CD4-positive, alpha-beta memory T cell (primary cell): Measurements from ENCODE around the gene TCEAL9. TPM values are rescaled to one million over a fixed set of nuclear protein-coding genes. Genes with fewer than 3 reads are reported as not detected.

Source experiments
- CTCF ChIA-PET: fragments of 350-600 bp; sonication (Branson Sonifier 250); formaldehyde crosslinking; loops from one replicate; lab custom pipeline; 2021; ENCODE audit warnings: inconsistent platforms; ENCODE audit not compliant: partially characterized antibody; lab: Charles Lee
- POLR2A ChIA-PET: fragments of 350-600 bp; sonication (Branson Sonifier 250); formaldehyde crosslinking; loops from one replicate; lab custom pipeline; 2021; ENCODE audit not compliant: partially characterized antibody; lab: Charles Lee
- DNase-seq, 5 donors: peaks; one replicate each; pipeline versions ENCODE4 v3.0.0 to v3.0.0-alpha.2; 2020 to 2022; ENCODE audit warnings: mixed read lengths in 1 of 5
- H3K27ac ChIP-seq: one replicate; pipeline ENCODE4 v1.7.0; 2013; ENCODE audit warnings: low read depth, low read length
- H3K27me3 ChIP-seq: 2 replicates; pipeline ENCODE4 v1.7.0; 2013; ENCODE audit warnings: mild to moderate bottlenecking, low read length, moderate library complexity; ENCODE audit not compliant: insufficient read depth
- H3K36me3 ChIP-seq: 2 replicates; pipeline ENCODE4 v1.7.0; 2013; ENCODE audit warnings: mild to moderate bottlenecking, low read length, moderate library complexity; ENCODE audit not compliant: insufficient read depth
- H3K4me1 ChIP-seq: 2 replicates; pipeline ENCODE4 v1.7.0; 2013; ENCODE audit warnings: mild to moderate bottlenecking, low read length, moderate library complexity; ENCODE audit not compliant: insufficient read depth
- H3K4me3 ChIP-seq, 2 donors: one replicate each; pipeline ENCODE4 v1.7.0; 2013; ENCODE audit warnings: low read length in 2 of 2, mild to moderate bottlenecking in 1 of 2
- H3K9me3 ChIP-seq, 2 donors: one replicate each; pipeline ENCODE4 v1.7.0; 2013; ENCODE audit warnings: low read length in 2 of 2, control low read depth in 1 of 2; ENCODE audit not compliant: control insufficient read depth in 1 of 2
- H3K27ac Mint-ChIP-seq, 7 donors: one replicate each; pipeline ENCODE4 v1.8.0; 2020 to 2021; ENCODE audit warnings: mixed read lengths in 7 of 7, mild to moderate bottlenecking in 6 of 7, inconsistent platforms in 3 of 7, moderate library complexity in 3 of 7
- H3K27me3 Mint-ChIP-seq, 2 donors: one replicate each; pipeline ENCODE4 v1.8.0; 2020 to 2021; ENCODE audit warnings: mixed read lengths in 2 of 2
- H3K36me3 Mint-ChIP-seq, 2 donors: one replicate each; pipeline ENCODE4 v1.8.0; 2020 to 2021; ENCODE audit warnings: mixed read lengths in 2 of 2, inconsistent platforms in 1 of 2, mild to moderate bottlenecking in 1 of 2
- H3K4me1 Mint-ChIP-seq, 4 donors: one replicate each; pipeline ENCODE4 v1.8.0; 2020 to 2021; ENCODE audit warnings: mixed read lengths in 4 of 4, mild to moderate bottlenecking in 1 of 4
- H3K4me3 Mint-ChIP-seq, 8 donors: one replicate each; pipeline ENCODE4 v1.8.0; 2020 to 2021; ENCODE audit warnings: mixed read lengths in 8 of 8, mild to moderate bottlenecking in 7 of 8, moderate library complexity in 6 of 8, inconsistent platforms in 3 of 8
- H3K9me3 Mint-ChIP-seq, 8 donors: one replicate each; pipeline ENCODE4 v1.8.0; 2020 to 2021; ENCODE audit warnings: mixed read lengths in 8 of 8, mild to moderate bottlenecking in 5 of 8, inconsistent platforms in 3 of 8, moderate library complexity in 1 of 8
- intact Hi-C: fragments of 100-400 bp; cut with micrococcal nuclease; formaldehyde crosslinking; loops from one replicate; pipeline ENCODE4 v1.15.1; 2023
- polyA plus RNA-seq, 2 donors: library from polyadenylated mRNA; unstranded; fragments of 300-500 nt; fragmentation: Illumina TruSeq; gene quantifications; one replicate each; pipeline ENCODE4 v1.2.3, GENCODE V29; 2021
- total RNA-seq, 2 experiments: library from RNA; stranded (reverse); gene quantifications; one replicate each; pipeline ENCODE4 v1.2.3, GENCODE V29; 2021

Gene TCEAL9
- total RNA-seq (1 to 10 TPM; 2.0 to 2.4 TPM), polyA plus RNA-seq (1 to 10 TPM; 1.0 to 3.0 TPM)

GRCh38 chrX:103356130-103356798, at the start of gene TCEAL9:
Gene TCEAL9, plus strand, starts transcription at chrX:103356506. Its CDS starts 1,179 bp downstream, at chrX:103357685.
- H3K4me3 Mint-ChIP-seq = peak within 1 kb of the TSS; percentile 82 to 89 (median 86)
- ChIA-PET POLR2A (interaction anchor here (1.6 kb wide), 1 partner anchor 10 kb away, joined by 3 read pairs; no protein-coding TSS in a partner anchor), CTCF (interaction anchor here (0.8 kb wide), 1 partner anchor 107 kb away, joined by 3 read pairs; no protein-coding TSS in a partner anchor)
- Histone ChIP-seq H3K36me3 (no peaks in the 10 kb centered on the region), H3K27ac (no peak within 1 kb of the TSS), H3K4me1 (peaks cover 8% of the 10 kb centered on the region), H3K9me3 (no peaks in the 10 kb centered on the region), H3K27me3 (no peaks in the 10 kb centered on the region), H3K4me3 (peak within 1 kb of the TSS in 1 of 2 donors; percentile 34)
- H3K36me3 Mint-ChIP-seq = no peaks in the 10 kb centered on the region
- peaks cover 2 to 3% of the 10 kb centered on the region in 2 donors for H3K27me3 Mint-ChIP-seq
- intact Hi-C loops = no loop called here
- DNase-seq = no peak
- peaks cover 5 to 16% (median 10%) of the 10 kb centered on the region in 4 donors for H3K4me1 Mint-ChIP-seq
- no peaks in the 10 kb centered on the region for H3K9me3 Mint-ChIP-seq
- peak within 1 kb of the TSS in 3 of 7 donors; percentile 50 to 79 (median 61) for H3K27ac Mint-ChIP-seq

DNA sequence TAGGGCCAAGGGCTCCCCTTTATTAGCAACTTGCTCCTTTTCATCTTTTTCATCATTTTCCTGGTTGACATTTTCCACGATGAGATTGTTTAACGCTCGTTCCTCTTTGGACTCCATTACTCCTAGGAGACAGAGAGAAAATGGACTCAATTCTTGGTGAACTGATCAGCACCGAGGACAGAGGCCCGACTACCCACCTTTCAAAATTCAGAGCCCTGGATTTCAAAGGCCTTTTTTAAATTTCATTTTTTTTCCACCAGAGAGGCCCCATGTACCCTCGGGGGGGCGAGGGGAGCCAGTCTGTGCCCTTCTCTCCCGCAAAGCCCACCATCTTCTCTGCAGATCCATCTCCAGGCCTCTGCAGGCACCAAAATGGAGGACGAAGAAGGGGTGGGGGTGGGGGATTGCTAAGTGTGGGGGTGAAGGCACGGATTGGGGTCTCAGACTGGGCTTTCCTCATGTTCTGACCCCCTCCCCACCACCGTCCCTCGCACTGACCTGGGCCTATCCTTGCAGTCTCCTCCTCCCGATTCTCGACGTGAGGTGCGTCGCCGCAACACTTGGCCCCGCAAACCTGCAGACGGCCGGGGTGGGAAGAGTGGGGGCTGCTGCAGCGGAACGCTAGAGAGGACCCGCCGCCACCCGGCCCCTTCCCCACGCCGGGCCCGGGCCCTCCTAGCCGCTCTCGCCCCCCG, 46.3 kb upstream of the TCEAL9 start:
- Histone ChIP-seq H3K36me3 (no peaks in the 10 kb centered on the region), H3K4me1 (peaks cover 7% of the 10 kb centered on the region), H3K27me3 (no peaks in the 10 kb centered on the region), H3K9me3 (no peaks in the 10 kb centered on the region), H3K27ac (peak overlapping the region; percentile 78), H3K4me3 (peak overlapping the region in 1 of 2 donors; percentile 71)
- intact Hi-C loops = loop anchor here (2.0 to 5.0 kb wide), 2 partner anchors 55 to 93 kb away; partner anchors contain the start of genes BEX4 and TCEAL8
- peaks cover 0 to 8% of the 10 kb centered on the region in 2 donors for H3K36me3 Mint-ChIP-seq
- CTCF ChIA-PET = no interaction called here
- POLR2A ChIA-PET = interaction anchor here (1.6 kb wide), 1 partner anchor 94 kb away, joined by 4 read pairs; no protein-coding TSS in a partner anchor
- H3K27me3 Mint-ChIP-seq = no peaks in the 10 kb centered on the region
- peaks cover 0 to 4% (median 0%) of the 10 kb centered on the region in 8 donors for H3K9me3 Mint-ChIP-seq
- peaks cover 0 to 5% (median 4%) of the 10 kb centered on the region in 4 donors for H3K4me1 Mint-ChIP-seq
- H3K27ac Mint-ChIP-seq = peak overlapping the region in 4 of 7 donors; percentile 30 to 78 (median 65)
- peak in 1 of 5 donors; percentile 34 for DNase-seq
- peak overlapping the region; percentile 4 to 74 (median 47) for H3K4me3 Mint-ChIP-seq

GRCh38 chrX:103310555-103311398, 45.5 kb upstream of the TCEAL9 start, which contains the start of gene BEX2:
Gene BEX2, minus strand, starts transcription at chrX:103310990. Its CDS starts 1,014 bp downstream, at chrX:103309976.
- peak within 1 kb of the TSS in 1 of 2 donors; percentile 71 for H3K4me3 ChIP-seq
- H3K9me3 Mint-ChIP-seq = peaks cover 0 to 4% (median 0%) of the 10 kb centered on the region in 8 donors
- POLR2A ChIA-PET = interaction anchor here (1.6 kb wide), 1 partner anchor 95 kb away, joined by 4 read pairs; no protein-coding TSS in a partner anchor
- peak; percentile 79 to 89 (median 84) for DNase-seq
- peak within 1 kb of the TSS; percentile 54 to 89 (median 83) for H3K27ac Mint-ChIP-seq
- no peaks in the 10 kb centered on the region for H3K9me3 ChIP-seq
- H3K27me3 Mint-ChIP-seq = no peaks in the 10 kb centered on the region
- no peaks in the 10 kb centered on the region for H3K36me3 ChIP-seq
- peak within 1 kb of the TSS; percentile 78 for H3K27ac ChIP-seq
- CTCF ChIA-PET = interaction anchor here (0.9 to 1.4 kb wide), 2 partner anchors 31 to 179 kb away, joined by 3 read pairs; no protein-coding TSS in a partner anchor
- H3K4me1 Mint-ChIP-seq = peaks cover 0 to 5% (median 4%) of the 10 kb centered on the region in 4 donors
- H3K36me3 Mint-ChIP-seq = peaks cover 0 to 8% of the 10 kb centered on the region in 2 donors
- H3K27me3 ChIP-seq = no peaks in the 10 kb centered on the region
- H3K4me1 ChIP-seq = peaks cover 7% of the 10 kb centered on the region
- intact Hi-C loops = loop anchor here (2.0 to 5.0 kb wide), 2 partner anchors 56 to 93 kb away; partner anchors contain the start of genes BEX4 and TCEAL8
- peak within 1 kb of the TSS; percentile 73 to 86 (median 80) for H3K4me3 Mint-ChIP-seq

GRCh38 chrX:103311399-103311780, 44.9 kb upstream of the TCEAL9 start:
- H3K9me3 Mint-ChIP-seq = peaks cover 0 to 2% (median 0%) of the 10 kb centered on the region in 8 donors
- H3K27me3 Mint-ChIP-seq = no peaks in the 10 kb centered on the region
- H3K36me3 Mint-ChIP-seq = peaks cover 0 to 8% of the 10 kb centered on the region in 2 donors
- Histone ChIP-seq H3K27me3 (no peaks in the 10 kb centered on the region), H3K4me1 (peaks cover 7% of the 10 kb centered on the region), H3K9me3 (no peaks in the 10 kb centered on the region), H3K36me3 (no peaks in the 10 kb centered on the region), H3K4me3 (no peak overlapping the region), H3K27ac (no peak overlapping the region)
- H3K4me3 Mint-ChIP-seq = peak overlapping the region in 6 of 8 donors; percentile 73 to 86 (median 80)
- CTCF ChIA-PET = interaction anchor here (0.9 to 1.4 kb wide), 2 partner anchors 31 to 178 kb away, joined by 3 read pairs; no protein-coding TSS in a partner anchor
- intact Hi-C loops = loop anchor here (2.0 to 5.0 kb wide), 2 partner anchors 57 to 94 kb away; partner anchors contain the start of genes BEX4 and TCEAL8
- POLR2A ChIA-PET = interaction anchor here (1.6 kb wide), 1 partner anchor 96 kb away, joined by 4 read pairs; no protein-coding TSS in a partner anchor
- peak overlapping the region in 5 of 7 donors; percentile 30 to 89 (median 82) for H3K27ac Mint-ChIP-seq
- DNase-seq = no peak
- H3K4me1 Mint-ChIP-seq = peaks cover 0 to 5% (median 4%) of the 10 kb centered on the region in 4 donors

DNA sequence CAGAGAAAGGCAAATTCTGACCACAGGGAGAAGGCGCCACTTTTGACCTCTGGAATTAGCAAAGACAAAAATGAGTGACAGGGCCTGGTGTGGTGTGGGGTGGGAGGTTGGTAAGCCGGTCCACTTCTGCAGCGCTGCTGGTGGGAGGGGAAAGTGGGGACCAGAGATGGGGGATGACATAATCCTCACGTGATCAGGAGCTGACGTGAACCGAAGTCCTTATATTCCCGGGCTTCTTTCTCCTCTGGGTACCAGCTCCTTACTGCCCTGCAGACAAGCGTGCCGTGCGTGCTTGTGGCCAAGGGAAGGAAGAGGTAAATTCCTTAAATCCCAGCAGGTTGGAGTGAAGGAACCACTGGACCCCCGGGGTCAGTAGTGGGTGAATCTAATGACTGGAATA, 26.3 kb upstream of the TCEAL9 start, which contains the start of gene TCEAL7:
TCEAL7 (plus strand) TSS at position 249 of the 400 bp plus-strand sequence. CDS start 1,165 bp downstream, outside the sequence.
- DNase-seq = no peak
- H3K27ac Mint-ChIP-seq = no peak within 1 kb of the TSS
- POLR2A ChIA-PET = no interaction called here
- H3K36me3 ChIP-seq = no peaks in the 10 kb centered on the region
- no peak within 1 kb of the TSS for H3K4me3 ChIP-seq
- H3K27me3 Mint-ChIP-seq = peaks cover 5 to 13% of the 10 kb centered on the region in 2 donors
- no peak within 1 kb of the TSS for H3K27ac ChIP-seq
- H3K36me3 Mint-ChIP-seq = no peaks in the 10 kb centered on the region
- no peaks in the 10 kb centered on the region for H3K9me3 Mint-ChIP-seq
- intact Hi-C loops = no loop called here
- CTCF ChIA-PET = no interaction called here
- H3K4me3 Mint-ChIP-seq = no peak within 1 kb of the TSS
- H3K27me3 ChIP-seq = no peaks in the 10 kb centered on the region
- no peaks in the 10 kb centered on the region for H3K9me3 ChIP-seq
- H3K4me1 Mint-ChIP-seq = no peaks in the 10 kb centered on the region
- no peaks in the 10 kb centered on the region for H3K4me1 ChIP-seq

DNA sequence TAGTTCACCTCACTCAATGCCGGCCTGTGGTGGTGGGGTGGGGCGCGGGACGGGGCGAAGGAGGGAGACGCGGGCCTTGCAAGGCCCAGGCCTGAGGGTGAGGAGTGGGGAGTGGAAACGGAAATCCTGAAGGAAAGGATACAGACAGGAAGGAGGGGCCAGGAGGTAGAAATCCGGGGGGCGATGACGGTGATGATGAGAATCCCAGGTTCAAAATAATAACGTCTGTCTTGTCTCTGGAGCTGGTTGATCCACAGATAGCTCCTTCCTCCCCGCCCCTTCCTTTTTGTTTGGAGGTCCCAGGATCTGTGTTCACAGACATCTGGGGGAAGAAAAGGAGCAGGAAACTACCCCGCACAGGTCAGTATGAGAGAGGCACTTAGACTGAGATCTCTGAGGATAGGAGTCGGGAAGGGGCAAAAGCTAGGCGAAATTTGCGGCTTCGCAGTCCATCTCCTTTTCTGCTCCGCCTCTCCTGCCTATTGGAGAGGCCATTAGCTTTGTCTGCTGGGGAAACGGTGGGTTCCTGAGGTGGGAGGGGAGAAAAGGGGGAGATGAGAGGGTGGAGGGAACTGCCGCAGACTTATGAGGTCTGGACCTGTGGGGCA, 25.5 kb upstream of the TCEAL9 start:
- no peak overlapping the region for H3K27ac ChIP-seq
- no peaks in the 10 kb centered on the region for H3K36me3 Mint-ChIP-seq
- H3K36me3 ChIP-seq = no peaks in the 10 kb centered on the region
- H3K4me3 Mint-ChIP-seq = no peak overlapping the region
- H3K4me3 ChIP-seq = no peak overlapping the region
- no peaks in the 10 kb centered on the region for H3K27me3 ChIP-seq
- DNase-seq = no peak
- POLR2A ChIA-PET = no interaction called here
- no peaks in the 10 kb centered on the region for H3K9me3 ChIP-seq
- H3K27ac Mint-ChIP-seq = no peak overlapping the region
- CTCF ChIA-PET = no interaction called here
- H3K9me3 Mint-ChIP-seq = no peaks in the 10 kb centered on the region
- H3K4me1 Mint-ChIP-seq = no peaks in the 10 kb centered on the region
- no peaks in the 10 kb centered on the region for H3K4me1 ChIP-seq
- intact Hi-C loops = no loop called here
- peaks cover 5 to 13% of the 10 kb centered on the region in 2 donors for H3K27me3 Mint-ChIP-seq
